PC-9 (cell line): ENCODE data around the gene NARS2.

Source experiments
- EZH2 ChIP-seq: fragments of 200-600 bp; sonication (generic); IDR thresholded peaks from 2 replicates; pipeline ENCODE4 v1.8.0; 2017; ENCODE audit warnings: antibody characterized with exemption, low read depth
- TF ChIP-seq, protein P1 (sequence below): fragments of 200-600 bp; sonication (generic); conservative IDR thresholded peaks from 2 replicates; pipeline ENCODE4 v1.6.1; 2017; ENCODE audit warnings: mixed run types, antibody characterized with exemption, mild to moderate bottlenecking, moderate library complexity

DNA sequence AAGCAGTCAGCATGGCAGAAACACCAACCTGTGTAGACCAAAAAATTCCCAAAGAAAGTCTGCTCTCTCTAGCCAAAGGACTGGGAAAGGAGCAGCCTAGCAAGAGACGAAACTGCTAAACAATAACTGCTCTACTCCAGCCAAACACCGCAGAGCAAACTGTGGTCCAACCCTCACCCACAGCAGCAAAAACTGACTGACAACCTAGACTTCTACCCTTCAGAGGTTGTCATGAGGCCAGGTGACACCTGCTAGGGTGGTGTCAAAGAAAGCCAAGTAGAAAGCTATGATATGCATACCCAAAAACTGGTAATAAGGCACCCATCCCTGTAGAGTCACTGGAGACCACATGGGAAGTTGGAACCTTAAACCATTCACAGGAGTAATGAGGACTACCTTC is 168.9 kb downstream of the NARS2 start:
- TF ChIP-seq, protein P1, sequence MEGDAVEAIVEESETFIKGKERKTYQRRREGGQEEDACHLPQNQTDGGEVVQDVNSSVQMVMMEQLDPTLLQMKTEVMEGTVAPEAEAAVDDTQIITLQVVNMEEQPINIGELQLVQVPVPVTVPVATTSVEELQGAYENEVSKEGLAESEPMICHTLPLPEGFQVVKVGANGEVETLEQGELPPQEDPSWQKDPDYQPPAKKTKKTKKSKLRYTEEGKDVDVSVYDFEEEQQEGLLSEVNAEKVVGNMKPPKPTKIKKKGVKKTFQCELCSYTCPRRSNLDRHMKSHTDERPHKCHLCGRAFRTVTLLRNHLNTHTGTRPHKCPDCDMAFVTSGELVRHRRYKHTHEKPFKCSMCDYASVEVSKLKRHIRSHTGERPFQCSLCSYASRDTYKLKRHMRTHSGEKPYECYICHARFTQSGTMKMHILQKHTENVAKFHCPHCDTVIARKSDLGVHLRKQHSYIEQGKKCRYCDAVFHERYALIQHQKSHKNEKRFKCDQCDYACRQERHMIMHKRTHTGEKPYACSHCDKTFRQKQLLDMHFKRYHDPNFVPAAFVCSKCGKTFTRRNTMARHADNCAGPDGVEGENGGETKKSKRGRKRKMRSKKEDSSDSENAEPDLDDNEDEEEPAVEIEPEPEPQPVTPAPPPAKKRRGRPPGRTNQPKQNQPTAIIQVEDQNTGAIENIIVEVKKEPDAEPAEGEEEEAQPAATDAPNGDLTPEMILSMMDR = no peak
- TF ChIP-seq EZH2 = no peak
